PC-3 (cell line): Measurements from ENCODE around the gene DAB1. TPM values are rescaled to one million over a fixed set of nuclear protein-coding genes. Genes with fewer than 3 reads are reported as not detected.

ENCODE experiments used
- ATAC-seq: fragments of 200-7000 bp; cut with Tn5 transposase; 2 replicates; pipeline ENCODE4 v1.9.1; 2020; ENCODE audit warnings: mild to moderate bottlenecking, moderate library complexity
- BruUV-seq: library from RNA; stranded (reverse); fragments of 400-500 nt; replicated peaks from 2 replicates; lab custom pipeline; 2021; lab: Mats Ljungman, UMichigan
- CTCF ChIA-PET: fragments of 300-600 bp; sonication (Branson Sonifier 250); formaldehyde crosslinking; loops from one replicate; lab custom pipeline; 2022; ENCODE audit warnings: antibody characterized with exemption; lab: Charles Lee
- POLR2A ChIA-PET: fragments of 300-600 bp; sonication (Branson Sonifier 250); formaldehyde crosslinking; loops from one replicate; lab custom pipeline; 2022; ENCODE audit warnings: antibody characterized with exemption; ENCODE audit not compliant: unreplicated experiment; lab: Charles Lee
- DNase-seq: peaks from one replicate; pipeline ENCODE4 v3.0.0-alpha.2; 2015
- H2AFZ ChIP-seq: fragments of 300-600 bp; sonication (generic); 2 replicates; pipeline ENCODE4 v1.6.0; 2016; ENCODE audit warnings: antibody characterized with exemption, low read length
- H3F3A ChIP-seq: fragments of 300-600 bp; sonication (generic); one replicate; pipeline ENCODE4 v1.6.0; 2017; ENCODE audit warnings: antibody characterized with exemption, low read length, control low read depth, mild to moderate bottlenecking; ENCODE audit not compliant: unreplicated experiment
- H3K27ac ChIP-seq: fragments of 300-600 bp; sonication (generic); 2 replicates; pipeline ENCODE4 v1.5.1; 2016; ENCODE audit warnings: mild to moderate bottlenecking, low read length
- H3K27me3 ChIP-seq: fragments of 300-600 bp; sonication (generic); 2 replicates; pipeline ENCODE4 v1.6.1; 2016; ENCODE audit warnings: low read length, mixed read lengths
- H3K36me3 ChIP-seq: fragments of 300-600 bp; sonication (generic); 2 replicates; pipeline ENCODE4 v1.6.1; 2016; ENCODE audit warnings: low read depth, mixed run types, low read length, mixed read lengths
- H3K4me1 ChIP-seq: fragments of 300-600 bp; sonication (generic); 2 replicates; pipeline ENCODE4 v1.5.1; 2016; ENCODE audit warnings: low read length; ENCODE audit not compliant: insufficient read depth
- H3K4me2 ChIP-seq: fragments of 300-600 bp; sonication (generic); 2 replicates; pipeline ENCODE4 v1.6.0; 2016; ENCODE audit warnings: low read length
- H3K4me3 ChIP-seq: fragments of 300-600 bp; sonication (generic); 2 replicates; pipeline ENCODE4 v1.5.1; 2016; ENCODE audit warnings: mild to moderate bottlenecking, low read length, mixed read lengths
- H3K79me2 ChIP-seq: fragments of 300-600 bp; sonication (generic); 2 replicates; pipeline ENCODE4 v1.6.1; 2017; ENCODE audit warnings: low read length, mixed read lengths
- H3K9ac ChIP-seq: fragments of 300-600 bp; sonication (generic); 2 replicates; pipeline ENCODE4 v1.6.0; 2016; ENCODE audit warnings: mild to moderate bottlenecking, low read length
- H3K9me2 ChIP-seq: fragments of 300-600 bp; sonication (generic); replicated peaks from 2 replicates; pipeline ENCODE4 v1.6.1; 2016; ENCODE audit warnings: mixed run types, low read length, mixed read lengths
- H3K9me3 ChIP-seq: fragments of 300-600 bp; sonication (generic); 2 replicates; pipeline ENCODE4 v1.6.1; 2016; ENCODE audit warnings: low read length, mixed read lengths
- H4K20me1 ChIP-seq: fragments of 300-600 bp; sonication (generic); 2 replicates; pipeline ENCODE4 v1.6.1; 2016; ENCODE audit warnings: low read length, mixed read lengths
- CTCF ChIP-seq: fragments of 300-600 bp; sonication (generic); conservative IDR thresholded peaks from 2 replicates; pipeline ENCODE4 v1.5.1; 2017; ENCODE audit warnings: antibody characterized with exemption, low read depth, mild to moderate bottlenecking, low read length
- EZH2 ChIP-seq: fragments of 300-600 bp; sonication (generic); IDR thresholded peaks from one replicate; pipeline ENCODE4 v1.6.1; 2017; ENCODE audit warnings: antibody characterized with exemption, mild to moderate bottlenecking, low read length; ENCODE audit not compliant: unreplicated experiment
- EZH2phosphoT487 ChIP-seq: fragments of 300-600 bp; sonication (generic); IDR thresholded peaks from 2 replicates; pipeline ENCODE4 v1.6.1; 2018; ENCODE audit warnings: mild to moderate bottlenecking, antibody characterized with exemption, low read length, borderline replicate concordance
- intact Hi-C: fragments of 100-400 bp; cut with micrococcal nuclease; formaldehyde crosslinking; loops from 2 replicates; pipeline ENCODE4 v1.9.0; 2023
- total RNA-seq: library from RNA; depleted of rRNA; stranded (reverse); fragments of >200 nt; gene quantifications from 2 replicates; pipeline ENCODE4 v1.2.3, GENCODE V29; 2014

DAB1 gene
- total RNA-seq, 1 experiment from 2014 or later = not detected

- TF ChIP-seq CTCF = no peak
- no peak for TF ChIP-seq EZH2
- no peaks in the 10 kb centered on the region for H3K79me2 ChIP-seq
- H3K9me3 ChIP-seq = no peaks in the 10 kb centered on the region
- no peak overlapping the region for H3K27ac ChIP-seq
- POLR2A ChIA-PET = no interaction called here
- H3K4me2 ChIP-seq = no peak overlapping the region
- no TSS peak for BruUV-seq
- CTCF ChIA-PET = no interaction called here
- no peak overlapping the region for H3K9ac ChIP-seq
- no peaks in the 10 kb centered on the region for H3K9me2 ChIP-seq
- no peaks in the 10 kb centered on the region for H3K36me3 ChIP-seq
- ATAC-seq (no peak), DNase-seq (no peak)
- no peaks in the 10 kb centered on the region for H4K20me1 ChIP-seq
- no peak overlapping the region for H3K4me3 ChIP-seq
- H3K27me3 ChIP-seq = no peaks in the 10 kb centered on the region
- H3K4me1 ChIP-seq = no peaks in the 10 kb centered on the region
- no peak overlapping the region for H2AFZ ChIP-seq
- no peaks in the 10 kb centered on the region for H3F3A ChIP-seq
- intact Hi-C loops = no loop called here
Observed at GRCh38 chr1:57404884-57405283, 19.0 kb downstream of the DAB1 start.

- no TSS peak for BruUV-seq
- CTCF ChIA-PET = no interaction called here
Observed at GRCh38 chr1:57403201-57403600, 20.7 kb downstream of the DAB1 start.

GRCh38 chr1:57401671-57402070 is 22.2 kb downstream of the DAB1 start:
- H3F3A ChIP-seq = no peaks in the 10 kb centered on the region
- intact Hi-C loops = no loop called here
- no peak overlapping the region for H3K4me2 ChIP-seq
- no TSS peak for BruUV-seq
- ATAC-seq (no peak), DNase-seq (no peak)
- H3K9ac ChIP-seq = no peak overlapping the region
- POLR2A ChIA-PET = no interaction called here
- CTCF ChIA-PET = no interaction called here
- no peaks in the 10 kb centered on the region for H3K36me3 ChIP-seq
- no peaks in the 10 kb centered on the region for H3K4me1 ChIP-seq
- H3K9me2 ChIP-seq = no peaks in the 10 kb centered on the region
- no peaks in the 10 kb centered on the region for H4K20me1 ChIP-seq
- H3K27me3 ChIP-seq = no peaks in the 10 kb centered on the region
- no peak overlapping the region for H3K4me3 ChIP-seq
- no peaks in the 10 kb centered on the region for H3K9me3 ChIP-seq
- H3K27ac ChIP-seq = no peak overlapping the region
- no peak overlapping the region for H2AFZ ChIP-seq
- no peaks in the 10 kb centered on the region for H3K79me2 ChIP-seq
- no peak for TF ChIP-seq EZH2phosphoT487
- no peak for TF ChIP-seq EZH2
- TF ChIP-seq CTCF = no peak

More at GRCh38 chr1:57403201-57403600, 20.7 kb downstream of the DAB1 start:
- H3K4me1 ChIP-seq = no peaks in the 10 kb centered on the region
- no peaks in the 10 kb centered on the region for H3K79me2 ChIP-seq
- no peaks in the 10 kb centered on the region for H3K9me2 ChIP-seq
- intact Hi-C loops = no loop called here
- no peak overlapping the region for H3K4me2 ChIP-seq
- no peaks in the 10 kb centered on the region for H3K27me3 ChIP-seq
- H2AFZ ChIP-seq = no peak overlapping the region
- TF ChIP-seq EZH2phosphoT487 (no peak), EZH2 (no peak), CTCF (no peak)
- POLR2A ChIA-PET = no interaction called here
- no peak for DNase-seq
- no peaks in the 10 kb centered on the region for H3K36me3 ChIP-seq
- no peak for ATAC-seq
- no peaks in the 10 kb centered on the region for H3F3A ChIP-seq
- no peak overlapping the region for H3K4me3 ChIP-seq
- H3K9me3 ChIP-seq = no peaks in the 10 kb centered on the region
- H4K20me1 ChIP-seq = no peaks in the 10 kb centered on the region
- H3K27ac ChIP-seq = no peak overlapping the region
- H3K9ac ChIP-seq = no peak overlapping the region
